GM10266 (cell line): ENCODE results near the gene CEP295NL.
"Not testable (repeated sequence)": the region's sequence is repeated elsewhere in the genome, so short reads cannot be mapped to it uniquely, and the experiment has no call there.

Experiments used
- DNase-seq: peaks from one replicate; pipeline ENCODE4 v3.0.0; 2012; ENCODE audit errors: extremely low spot score
- TF ChIP-seq, protein P1 (sequence below): IDR thresholded peaks from 2 replicates; pipeline ENCODE4 v1.5.1; 2012; ENCODE audit warnings: mild to moderate bottlenecking, low read depth; ENCODE audit not compliant: control insufficient read depth, insufficient read depth; ENCODE audit errors: missing control alignments

Gene CEP295NL

DNA sequence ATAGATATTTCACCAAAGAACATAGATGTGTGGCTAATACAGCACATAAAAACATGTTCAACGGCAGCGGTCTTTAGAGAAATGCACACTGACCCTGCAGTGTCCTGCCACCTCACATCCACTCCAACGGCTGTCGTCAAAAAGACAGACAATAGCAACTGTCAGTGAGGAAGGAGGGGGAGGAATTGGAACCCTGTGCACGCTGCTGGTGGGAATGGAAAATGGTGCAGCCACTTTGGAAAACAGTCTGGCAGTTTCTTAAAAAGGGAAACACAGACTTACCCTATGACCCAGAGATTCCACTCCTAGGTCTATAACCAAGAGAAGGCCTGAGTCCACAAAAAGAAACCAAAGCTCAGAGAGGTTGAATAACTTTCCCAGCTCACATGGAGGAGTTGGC is 7.7 kb downstream of the CEP295NL start:
- no peak for DNase-seq
- TF ChIP-seq, protein P1, sequence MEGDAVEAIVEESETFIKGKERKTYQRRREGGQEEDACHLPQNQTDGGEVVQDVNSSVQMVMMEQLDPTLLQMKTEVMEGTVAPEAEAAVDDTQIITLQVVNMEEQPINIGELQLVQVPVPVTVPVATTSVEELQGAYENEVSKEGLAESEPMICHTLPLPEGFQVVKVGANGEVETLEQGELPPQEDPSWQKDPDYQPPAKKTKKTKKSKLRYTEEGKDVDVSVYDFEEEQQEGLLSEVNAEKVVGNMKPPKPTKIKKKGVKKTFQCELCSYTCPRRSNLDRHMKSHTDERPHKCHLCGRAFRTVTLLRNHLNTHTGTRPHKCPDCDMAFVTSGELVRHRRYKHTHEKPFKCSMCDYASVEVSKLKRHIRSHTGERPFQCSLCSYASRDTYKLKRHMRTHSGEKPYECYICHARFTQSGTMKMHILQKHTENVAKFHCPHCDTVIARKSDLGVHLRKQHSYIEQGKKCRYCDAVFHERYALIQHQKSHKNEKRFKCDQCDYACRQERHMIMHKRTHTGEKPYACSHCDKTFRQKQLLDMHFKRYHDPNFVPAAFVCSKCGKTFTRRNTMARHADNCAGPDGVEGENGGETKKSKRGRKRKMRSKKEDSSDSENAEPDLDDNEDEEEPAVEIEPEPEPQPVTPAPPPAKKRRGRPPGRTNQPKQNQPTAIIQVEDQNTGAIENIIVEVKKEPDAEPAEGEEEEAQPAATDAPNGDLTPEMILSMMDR, result no peak

DNA sequence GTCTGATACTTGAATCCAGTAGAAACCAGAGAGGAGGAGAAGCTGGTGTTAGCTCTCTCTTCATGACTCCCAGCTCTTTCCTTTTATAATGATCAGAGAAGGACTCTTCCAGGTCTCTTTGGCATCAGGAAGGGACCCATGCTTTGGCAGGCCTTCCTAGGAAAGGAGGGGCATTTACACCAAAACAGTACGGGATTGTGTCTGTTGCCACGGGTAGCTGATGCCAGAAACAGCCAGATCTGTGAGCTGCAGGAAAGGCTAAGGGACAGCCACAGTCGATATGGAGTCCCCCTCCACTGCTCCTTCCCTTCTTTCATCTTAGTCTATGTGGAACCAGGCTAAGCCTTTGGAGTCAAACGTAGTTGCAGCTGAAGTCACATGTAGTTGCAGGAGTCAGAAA is 9.3 kb downstream of the CEP295NL start:
- no peak for DNase-seq
- TF ChIP-seq, protein P1, result no peak

DNA sequence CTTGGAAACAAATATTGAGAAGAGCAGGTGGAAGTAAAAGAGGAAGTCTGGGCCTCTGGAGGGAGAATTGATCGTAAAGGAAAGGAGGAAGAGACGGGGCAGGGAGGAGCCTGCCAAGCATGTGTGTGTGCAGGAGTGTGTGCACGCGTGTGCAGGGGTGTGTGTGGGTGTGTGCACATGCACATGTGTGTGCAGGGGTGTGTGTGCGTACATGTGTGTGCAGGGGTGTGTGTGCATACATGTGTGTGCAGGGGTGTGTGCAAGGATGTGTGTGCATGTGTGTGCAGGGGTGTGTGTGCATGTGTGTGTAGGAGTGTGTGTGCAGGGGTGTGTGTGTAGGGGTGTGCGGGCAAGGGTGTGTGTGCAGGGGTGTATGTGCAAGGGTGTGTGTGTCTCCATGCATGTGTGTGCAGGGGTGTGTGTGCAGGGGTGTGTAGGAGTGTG is 10.0 kb downstream of the CEP295NL start:
- TF ChIP-seq, protein P1, result no peak
- DNase-seq, result no peak

DNA sequence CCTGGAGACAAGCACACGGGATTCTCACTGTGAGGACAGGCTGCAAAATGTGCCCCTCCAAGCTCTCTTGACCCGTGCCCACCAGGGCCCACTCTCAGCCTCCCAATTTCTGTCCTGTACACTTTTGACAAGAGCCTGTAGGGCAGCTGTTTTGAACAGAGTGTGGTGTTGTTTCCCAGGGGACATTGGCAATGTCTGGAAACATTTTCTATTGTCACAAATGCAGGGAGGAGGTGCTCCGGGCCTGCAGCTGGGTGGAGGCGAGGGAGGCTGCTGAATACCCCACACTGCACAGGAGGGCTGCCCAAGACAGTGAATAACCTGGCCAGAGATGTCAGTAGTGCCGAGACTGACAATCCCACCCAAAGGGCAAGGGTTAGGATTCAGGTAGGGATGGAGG is 10.5 kb downstream of the CEP295NL start:
- TF ChIP-seq, protein P1, result no peak
- DNase-seq, result no peak

DNA sequence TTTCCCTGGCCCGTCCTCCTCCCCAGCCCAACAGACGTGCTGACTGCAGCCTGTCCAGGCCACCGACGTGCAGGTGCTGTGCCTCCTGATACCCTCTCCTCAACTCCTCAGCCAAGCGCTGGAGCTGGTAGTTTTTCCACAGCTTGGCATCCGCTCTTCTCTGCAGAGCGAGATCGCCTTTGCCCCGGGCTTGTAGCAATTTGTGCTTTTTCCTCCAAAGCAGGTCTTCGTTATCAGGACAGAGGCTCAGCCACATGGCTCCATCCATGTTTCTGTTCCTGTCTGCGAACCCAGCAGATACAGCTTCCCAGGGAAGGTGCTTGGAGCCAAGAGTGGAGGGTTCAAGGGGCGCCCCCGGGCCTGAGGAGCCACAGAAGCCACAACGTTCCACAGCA is 10.9 kb downstream of the CEP295NL start:
- TF ChIP-seq, protein P1, result no peak

DNA sequence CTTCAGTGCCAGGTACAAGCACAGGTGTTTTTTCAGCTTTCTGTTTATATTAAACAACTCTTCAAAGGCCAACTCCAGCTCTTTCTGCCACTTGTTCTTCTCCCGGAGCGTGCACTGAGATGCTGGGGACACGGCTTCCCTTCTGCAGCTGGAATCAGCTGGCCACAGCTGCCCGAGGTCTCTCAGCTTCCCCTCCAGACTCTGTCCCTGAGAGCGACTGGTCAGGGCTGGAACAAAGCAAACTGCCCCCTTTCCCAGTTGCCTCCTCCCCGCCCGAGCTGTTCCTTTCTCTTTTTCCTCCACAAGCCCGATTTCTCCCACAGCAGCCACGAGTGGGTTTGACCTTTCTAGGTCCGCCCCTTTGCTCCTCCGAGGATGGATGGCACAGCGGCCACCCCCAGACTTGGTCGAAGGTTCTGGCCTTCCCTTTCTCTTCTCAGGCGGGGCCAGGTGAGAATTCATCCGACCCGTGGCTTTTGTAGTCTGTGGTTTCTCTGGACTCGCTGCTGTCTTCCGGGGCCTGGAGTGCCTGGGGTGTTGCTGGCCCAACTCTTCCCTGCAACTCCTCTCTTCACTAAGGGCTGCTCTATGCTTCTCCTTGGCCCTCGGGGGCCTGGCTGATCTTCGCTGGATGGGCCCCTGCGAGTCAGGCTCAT is 11.5 kb downstream of the CEP295NL start:
- TF ChIP-seq, protein P1, result no peak
- no peak for DNase-seq

More for the DNA sequence above, 10.9 kb downstream of the CEP295NL start:
- DNase-seq, result no peak

DNA sequence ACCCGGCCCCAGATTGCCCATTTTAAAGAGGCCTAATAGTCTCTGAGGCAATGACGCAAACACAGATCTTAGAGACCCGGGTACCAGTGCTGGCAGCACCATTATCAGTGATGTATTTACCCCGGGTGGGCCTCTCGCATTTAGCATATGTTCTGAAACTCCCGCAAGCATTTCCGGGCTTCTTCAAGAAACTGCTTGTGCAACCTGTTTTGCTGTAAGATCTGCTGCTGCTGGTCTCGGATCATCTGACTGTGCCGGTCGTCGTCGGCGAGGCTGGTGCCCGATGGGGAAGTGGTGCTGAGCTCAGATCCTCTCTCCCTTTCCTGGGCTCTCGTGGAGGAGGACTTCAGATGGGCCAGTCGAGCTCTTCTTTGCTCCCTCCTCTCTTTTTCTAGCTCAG is 12.5 kb downstream of the CEP295NL start:
- TF ChIP-seq, protein P1, result no peak
- no peak for DNase-seq

DNA sequence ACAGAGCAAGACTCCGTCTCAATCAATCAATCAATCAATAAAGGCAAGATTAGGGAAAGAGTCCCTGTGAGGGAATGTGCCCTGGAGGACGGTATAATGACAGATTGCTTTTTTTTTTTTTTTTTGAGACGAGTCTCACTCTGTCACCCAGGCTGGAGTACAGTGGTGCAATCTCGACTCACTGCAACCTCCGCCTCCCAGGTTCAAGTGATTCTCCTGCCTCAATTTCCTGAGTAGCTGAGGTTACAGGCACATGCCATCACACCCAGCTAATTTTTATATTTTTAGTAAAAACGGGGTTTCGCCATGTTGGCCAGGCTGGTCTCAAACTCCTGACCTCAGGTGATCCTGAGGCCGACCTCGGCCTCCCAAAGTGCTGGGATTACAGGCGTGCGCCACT is 12.9 kb downstream of the CEP295NL start:
- not testable (repeated sequence) for DNase-seq
